OCI-LY7 (cell line): ENCODE measurements around the gene FCHSD2. TPM values are rescaled to one million over a fixed set of nuclear protein-coding genes. Genes with fewer than 3 reads are reported as not detected.

ENCODE experiments used
- BruUV-seq: library from RNA; stranded (reverse); fragments of 400-500 nt; replicated peaks from 2 replicates; lab custom pipeline; 2021; lab: Mats Ljungman, UMichigan
- CTCF ChIA-PET: fragments of 300-600 bp; sonication (Branson Sonifier 250); formaldehyde crosslinking; loops from one replicate; lab custom pipeline; 2022; ENCODE audit warnings: antibody characterized with exemption; ENCODE audit not compliant: unreplicated experiment; lab: Charles Lee
- POLR2A ChIA-PET: fragments of 300-600 bp; sonication (Branson Sonifier 250); formaldehyde crosslinking; loops from one replicate; lab custom pipeline; 2022; ENCODE audit warnings: antibody characterized with exemption; lab: Charles Lee
- DNase-seq: peaks from one replicate; pipeline ENCODE4 v3.0.0-alpha.2; 2015; ENCODE audit warnings: low spot score
- H2AFZ ChIP-seq: fragments of 200-600 bp; sonication (generic), shearing (Covaris generic); 2 replicates; pipeline ENCODE4 v1.6.1; 2014; ENCODE audit warnings: mild to moderate bottlenecking, antibody characterized with exemption, low read length, moderate library complexity
- H3K27ac ChIP-seq: fragments of 200-600 bp; sonication (generic); 2 replicates; pipeline ENCODE4 v1.5.1; 2014; ENCODE audit warnings: mixed run types, low read depth, mild to moderate bottlenecking, moderate library complexity, low read length, inconsistent platforms; ENCODE audit not compliant: poor library complexity, severe bottlenecking
- H3K36me3 ChIP-seq: fragments of 200-600 bp; sonication (generic); 2 replicates; pipeline ENCODE4 v1.6.1; 2014; ENCODE audit warnings: mild to moderate bottlenecking, antibody characterized with exemption, low read length, moderate library complexity, mixed read lengths; ENCODE audit not compliant: insufficient read depth
- H3K4me1 ChIP-seq: fragments of 200-600 bp; sonication (generic); 2 replicates; pipeline ENCODE4 v1.5.1; 2014; ENCODE audit warnings: mild to moderate bottlenecking, low read length; ENCODE audit not compliant: insufficient read depth, poor library complexity, severe bottlenecking
- H3K4me2 ChIP-seq: fragments of 200-600 bp; sonication (generic); 2 replicates; pipeline ENCODE4 v1.6.1; 2014; ENCODE audit warnings: mild to moderate bottlenecking, low read length
- H3K4me3 ChIP-seq: fragments of 200-600 bp; sonication (generic); 2 replicates; pipeline ENCODE4 v1.5.1; 2014; ENCODE audit warnings: mild to moderate bottlenecking, low read depth, low read length; ENCODE audit not compliant: poor library complexity, severe bottlenecking
- H3K79me2 ChIP-seq: fragments of 200-600 bp; sonication (generic); 2 replicates; pipeline ENCODE4 v1.6.1; 2016; ENCODE audit warnings: low read depth, mild to moderate bottlenecking, low read length, moderate library complexity, mixed read lengths; ENCODE audit not compliant: insufficient read depth
- H3K9me2 ChIP-seq: fragments of 200-600 bp; sonication (generic); 2 replicates; pipeline ENCODE4 v1.6.1; 2016; ENCODE audit warnings: mild to moderate bottlenecking, low read length, mixed read lengths; ENCODE audit not compliant: insufficient read depth
- H3K9me3 ChIP-seq: fragments of 200-600 bp; sonication (generic); 2 replicates; pipeline ENCODE4 v1.6.1; 2014; ENCODE audit warnings: mild to moderate bottlenecking, mixed run types, low read length, mixed read lengths
- H4K20me1 ChIP-seq: fragments of 200-600 bp; sonication (generic); 2 replicates; pipeline ENCODE4 v1.6.1; 2014; ENCODE audit warnings: mild to moderate bottlenecking, antibody characterized with exemption, low read length, moderate library complexity, mixed read lengths; ENCODE audit not compliant: insufficient read depth
- CTCF ChIP-seq: fragments of 200-600 bp; sonication (generic); conservative IDR thresholded peaks from 2 replicates; pipeline ENCODE4 v1.5.1; 2014; ENCODE audit warnings: mild to moderate bottlenecking, antibody characterized with exemption, low read length, moderate library complexity, mixed read lengths
- EZH2phosphoT487 ChIP-seq: fragments of 200-600 bp; sonication (generic); IDR thresholded peaks from 2 replicates; pipeline ENCODE4 v1.6.1; 2018; ENCODE audit warnings: low read depth, borderline replicate concordance, mild to moderate bottlenecking, mixed run types, antibody characterized with exemption, low read length, moderate library complexity, mixed read lengths
- intact Hi-C: fragments of 100-400 bp; cut with micrococcal nuclease; formaldehyde crosslinking; loops from one replicate; pipeline ENCODE4 v1.10.0; 2022; ENCODE audit not compliant: unreplicated experiment
- total RNA-seq, 2 experiments: library from RNA; depleted of rRNA in 1 of 2; stranded (reverse); fragments of >200 nt in 1 of 2; shearing (Covaris generic) in 1 of 2; gene quantifications; 2 replicates each; pipeline ENCODE4 v1.2.3, GENCODE V29; 2014 to 2022

The FCHSD2 gene
- total RNA-seq, 2 experiments from 2014 or later, result 39.0 to 147 TPM

- peak; percentile 46 for DNase-seq
- ChIA-PET CTCF (interaction anchor here (0.9 to 1.1 kb wide), 4 partner anchors 10 to 111 kb away, joined by 3 read pairs; no protein-coding TSS in a partner anchor), POLR2A (interaction anchor here (0.8 to 1.5 kb wide), 7 partner anchors 20 to 104 kb away, joined by 3 to 6 read pairs (median 4); partner anchors contain the start of gene FCHSD2)
- BruUV-seq, result no TSS peak
- H3K36me3 ChIP-seq, result peaks cover 33% of the 10 kb centered on the region
- H3K9me3 ChIP-seq, result peaks cover 11% of the 10 kb centered on the region; the same call in 1 of the 2 replicates
- peak overlapping the region; percentile 43 for H3K4me3 ChIP-seq
- peaks cover 84% of the 10 kb centered on the region for H3K79me2 ChIP-seq
- H2AFZ ChIP-seq, result no peak overlapping the region
- peak overlapping the region; percentile 97 for H3K27ac ChIP-seq
- H3K4me1 ChIP-seq, result peaks cover 71% of the 10 kb centered on the region
- TF ChIP-seq EZH2phosphoT487 (no peak), CTCF (no peak)
- H4K20me1 ChIP-seq, result no peaks in the 10 kb centered on the region
- peak overlapping the region; percentile 64 for H3K4me2 ChIP-seq
- intact Hi-C loops, result loop anchor here (2.0 kb wide), 1 partner anchor 94 kb away; the partner anchor contains the start of gene FCHSD2
- no peaks in the 10 kb centered on the region for H3K9me2 ChIP-seq
These were observed 93.7 kb downstream of the FCHSD2 start for GRCh38 chr11:73048446-73048845.

DNA sequence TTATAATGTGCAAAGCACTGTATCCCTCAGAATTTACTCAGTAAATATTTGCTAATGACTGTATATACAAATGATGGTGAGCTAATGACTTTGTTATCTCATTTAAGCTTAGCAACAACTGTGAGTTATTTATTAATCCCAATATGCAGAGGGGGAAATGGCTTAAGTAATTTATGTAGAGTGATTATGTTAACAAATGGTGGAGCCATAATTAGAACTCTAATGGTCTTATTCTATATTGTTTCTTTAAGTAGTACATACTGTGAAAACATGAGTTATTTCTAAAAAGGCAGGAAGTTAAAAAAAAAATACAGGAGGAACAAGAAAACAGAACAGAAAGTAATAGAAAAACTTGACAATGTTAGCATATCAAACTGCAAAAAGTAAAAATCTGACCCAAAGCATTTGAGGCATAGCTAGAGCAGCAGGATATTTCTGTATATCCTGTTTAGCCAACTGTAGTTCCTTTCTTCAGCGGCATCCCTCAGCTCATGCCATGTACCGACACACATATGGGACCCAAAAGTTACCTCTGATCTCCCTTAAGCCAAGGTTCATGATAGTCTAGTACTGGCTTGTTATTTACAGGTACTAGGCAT, 94.2 kb downstream of the FCHSD2 start:
- BruUV-seq, result no TSS peak
- H4K20me1 ChIP-seq, result no peaks in the 10 kb centered on the region
- POLR2A ChIA-PET, result interaction anchor here (0.9 to 1.5 kb wide), 6 partner anchors 18 to 104 kb away, joined by 3 to 6 read pairs (median 4); no protein-coding TSS in a partner anchor
- H3K36me3 ChIP-seq, result peaks cover 33% of the 10 kb centered on the region
- CTCF ChIA-PET, result interaction anchor here (0.9 to 1.1 kb wide), 3 partner anchors 11 to 111 kb away, joined by 3 read pairs; no protein-coding TSS in a partner anchor
- H3K4me1 ChIP-seq, result peaks cover 70% of the 10 kb centered on the region
- TF ChIP-seq EZH2phosphoT487 (no peak), CTCF (no peak)
- H3K4me3 ChIP-seq, result peak overlapping the region; percentile 55
- intact Hi-C loops, result loop anchor here (2.0 kb wide), 1 partner anchor 95 kb away; the partner anchor contains the start of gene FCHSD2
- peaks cover 84% of the 10 kb centered on the region for H3K79me2 ChIP-seq
- no peak overlapping the region for H2AFZ ChIP-seq
- peak; percentile 94 for DNase-seq
- peak overlapping the region; percentile 97 for H3K27ac ChIP-seq
- peaks cover 12% of the 10 kb centered on the region for H3K9me3 ChIP-seq
- peak overlapping the region; percentile 64 for H3K4me2 ChIP-seq
- H3K9me2 ChIP-seq, result no peaks in the 10 kb centered on the region

DNA sequence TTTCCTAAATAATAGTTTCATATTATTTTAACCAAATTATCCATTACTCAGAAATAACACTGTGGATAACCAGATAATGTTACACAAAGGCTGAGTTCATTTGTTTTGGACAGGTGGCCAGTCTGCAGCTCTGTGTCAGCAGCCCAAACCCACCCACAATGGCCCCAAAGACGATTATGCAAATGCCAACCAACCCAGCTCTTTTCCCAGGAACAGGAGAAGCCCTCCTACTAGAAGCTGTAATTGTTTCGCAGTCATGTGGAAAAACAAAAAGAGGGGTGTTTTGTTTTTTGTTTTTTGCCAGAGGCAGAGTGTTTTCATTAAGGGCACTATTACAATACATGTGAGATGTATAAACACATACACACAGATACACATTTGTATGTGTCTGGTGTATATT, 102.1 kb downstream of the FCHSD2 start:
- Histone ChIP-seq H4K20me1 (no peaks in the 10 kb centered on the region), H3K4me3 (no peak overlapping the region), H3K79me2 (peaks cover 87% of the 10 kb centered on the region), H2AFZ (no peak overlapping the region), H3K4me1 (no peaks in the 10 kb centered on the region), H3K9me2 (no peaks in the 10 kb centered on the region), H3K4me2 (no peak overlapping the region), H3K27ac (no peak overlapping the region), H3K9me3 (peaks cover 27% of the 10 kb centered on the region), H3K36me3 (peaks cover 95% of the 10 kb centered on the region)
- DNase-seq, result no peak
- CTCF ChIA-PET, result no interaction called here
- POLR2A ChIA-PET, result interaction anchor here (0.6 kb wide), 1 partner anchor 749 kb away, joined by 5 read pairs; no protein-coding TSS in a partner anchor
- intact Hi-C loops, result no loop called here
- no TSS peak for BruUV-seq
- TF ChIP-seq EZH2phosphoT487 (no peak), CTCF (no peak)
